Left cardiac atrium (tissue), 4 donors: ENCODE measurements around the gene CAB39L. TPM values are rescaled to one million over a fixed set of nuclear protein-coding genes. Genes with fewer than 3 reads are reported as not detected.

Source experiments
- ATAC-seq, 2 donors: fragments of 200-7000 bp; cut with Tn5 transposase; one replicate each; pipeline ENCODE4 v1.9.1; 2020; ENCODE audit warnings: mild to moderate bottlenecking in 2 of 2, moderate library complexity in 2 of 2
- DNase-seq: peaks from one replicate; pipeline ENCODE4 v3.0.0-alpha.2; 2020
- intact Hi-C, 2 donors: fragments of 100-400 bp; cut with DNase I; formaldehyde crosslinking; loops; one replicate each; pipeline versions ENCODE4 v1.14.1 to v1.15.1; 2022 to 2023
- total RNA-seq, 2 donors: library from RNA; stranded (reverse); fragmentation: NEBNext Ultra II Directional; extraction: Animal tissue kit (Norgen Biotek cat#: 25700); gene quantifications; one replicate each; pipeline ENCODE4 v1.2.1, GENCODE V29; 2021
- donor health status: DM: no; HTN: yes; CAD: no.
- donor health status: DM: no; HTN: yes; CAD: no; lungs with severe emphysema.
- donor health status: DM: yes; HTN: yes; CAD: no.
- donor health status: Dilated cardiomyopathy.

Gene CAB39L
- total RNA-seq, 2 donors from 2014 or later, result 16.4 to 20.2 TPM

DNA sequence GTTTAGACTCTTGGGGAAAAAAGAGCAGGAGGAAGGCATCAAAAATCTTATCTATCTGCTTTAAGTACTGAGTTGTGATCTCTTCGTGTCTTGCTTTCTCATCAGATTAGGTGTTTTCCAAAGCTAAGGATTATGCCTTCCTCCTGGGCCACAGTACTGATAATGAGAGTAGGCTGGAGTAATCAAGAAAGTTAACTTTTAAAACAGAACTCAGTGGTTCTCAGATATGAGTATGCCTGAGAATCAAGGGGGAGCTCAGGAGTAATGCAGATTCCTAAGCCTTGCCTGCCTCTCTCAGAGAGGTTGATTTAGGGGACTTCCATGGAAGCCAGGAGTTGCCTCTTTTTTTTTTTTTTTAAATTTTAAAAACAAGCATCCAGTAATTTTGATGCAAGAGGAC, 172.6 kb downstream of the CAB39L start:
- ATAC-seq, result no peak
- intact Hi-C loops, result loop anchor here in 1 of 2 donors (10.0 kb wide), 1 partner anchor 166 kb away; no protein-coding TSS in a partner anchor
- no peak for DNase-seq

DNA sequence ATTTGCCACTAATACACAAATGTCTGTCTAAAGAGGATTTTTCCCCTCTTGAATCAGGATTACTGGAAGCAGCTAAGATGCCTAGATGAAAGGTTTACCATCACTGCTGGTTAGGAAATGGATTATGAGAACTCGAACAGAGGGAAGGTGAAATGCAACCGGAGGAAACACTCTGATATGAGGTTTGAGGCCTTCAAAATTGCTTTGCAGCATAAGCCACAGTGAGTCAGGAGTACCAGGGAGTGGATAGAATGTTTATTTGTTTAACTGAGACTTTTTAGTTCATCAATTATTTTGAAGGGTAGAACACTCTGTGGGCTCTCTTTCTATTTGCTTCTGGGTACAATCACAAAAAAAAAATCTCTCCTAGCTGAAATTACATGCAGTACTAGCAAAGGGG, 178.0 kb downstream of the CAB39L start:
- DNase-seq (no peak), ATAC-seq (no peak)
- intact Hi-C loops, result no loop called here

DNA sequence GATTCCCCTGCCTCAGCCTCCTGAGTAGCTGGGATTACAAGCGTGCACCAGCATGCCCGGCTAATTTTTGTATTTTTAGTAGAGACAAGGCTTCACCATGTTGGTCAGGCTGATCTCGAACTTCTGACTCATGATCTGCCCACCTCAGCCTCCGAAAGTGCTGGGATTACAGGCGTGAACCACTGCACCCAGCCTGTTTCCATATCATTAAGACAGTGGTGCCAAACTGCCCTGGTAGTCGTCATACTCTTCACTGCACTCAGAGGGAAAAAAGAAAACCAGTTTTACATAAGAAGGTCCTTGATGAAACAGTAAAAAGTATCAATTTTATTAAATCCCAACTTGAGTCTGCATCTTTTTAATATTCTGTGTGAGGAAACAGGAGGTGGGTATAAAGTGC, 181.2 kb downstream of the CAB39L start:
- ATAC-seq (no peak), DNase-seq (no peak)
- intact Hi-C loops, result no loop called here

DNA sequence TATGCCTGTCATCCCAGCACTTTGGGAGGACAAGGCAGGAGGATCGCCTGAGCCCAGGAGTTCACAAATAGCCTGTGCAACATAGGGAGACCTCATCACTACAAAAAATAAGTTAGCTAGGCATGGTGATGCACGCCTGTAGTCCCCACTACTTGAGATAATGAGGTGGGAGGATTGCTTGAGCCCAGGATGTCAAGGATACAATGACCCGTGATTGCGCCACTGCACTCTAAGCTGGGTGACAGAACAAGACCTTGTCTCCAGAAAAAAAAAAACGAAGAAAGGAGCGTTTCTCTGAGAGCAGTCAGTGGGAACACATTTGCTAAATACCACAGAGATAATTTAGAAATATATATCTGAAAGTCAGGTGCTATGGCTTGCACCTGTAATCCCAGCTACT, 184.3 kb downstream of the CAB39L start:
- no peak for ATAC-seq
- intact Hi-C loops, result no loop called here

More for the DNA sequence above, 184.3 kb downstream of the CAB39L start:
- no peak for DNase-seq

Other genes with a start within 250 kb of the CAB39L start
- not detected for gene MLNR, start 223.7 kb downstream of the CAB39L start, total RNA-seq
- 10 to 100 TPM; 11.7 to 13.6 TPM for gene CDADC1, start 196.1 kb downstream of the CAB39L start, total RNA-seq
- gene SETDB2, start 210 bp upstream of the CAB39L start, total RNA-seq, result 10 to 100 TPM; 12.8 to 13.5 TPM
- gene PHF11, start 51.9 kb upstream of the CAB39L start, total RNA-seq, result 10 to 100 TPM; 20.6 to 25.4 TPM
- gene RCBTB1, start 141.5 kb upstream of the CAB39L start, total RNA-seq, result 10 to 100 TPM; 12.7 to 19.3 TPM
- 1 to 10 TPM in 1 of 2 donors, under 1 TPM in 1; 0.44 to 1.7 TPM for gene ARL11, start 184.4 kb upstream of the CAB39L start, total RNA-seq
- 10 to 100 TPM; 11.5 to 12.5 TPM for gene EBPL, start 247.4 kb upstream of the CAB39L start, total RNA-seq